ENCODE data around the gene ATP11A. TPM values are rescaled to one million over a fixed set of nuclear protein-coding genes. Genes with fewer than 3 reads are reported as not detected.

Gene ATP11A
- total and polyA plus RNA-seq, 10 of the 15 experiments (the other 5 are each of a cell fraction or from before 2014, with no cell fraction given): 1.4 to 69.6 (median 14.4) TPM

- TF ChIP-seq ZNF274 (IDR thresholded peaks at IDR 0.05; ENCODE audit: insufficient read depth, insufficient read length): no peak
Measured at GRCh38 chr13:112900226-112900600, 210.4 kb downstream of the ATP11A start (continued).

- ATAC-seq (no peak), FAIRE-seq (no peak), DNase-seq (ENCODE audit: low read depth, low spot score) (no peak)
- H3K9me3 ChIP-seq (replicated peaks; ENCODE audit: control insufficient read depth, insufficient read depth, low read length): no peaks in the 10 kb centered on the region; the same call in 2 of the 3 replicates
- no peak overlapping the region for H2AFZ ChIP-seq (ENCODE audit: control insufficient read depth, low read depth, low read length)
- ChIA-PET POLR2A (no interaction called here), RAD21 (ENCODE audit: unreplicated experiment) (no interaction called here), CTCF (no interaction called here), SMC1A (ENCODE audit: uncharacterized antibody, unreplicated experiment) (no interaction called here)
- H3K27me3 ChIP-seq (replicated peaks in 1 of 2; ENCODE audit: control insufficient read depth in 2 of 2, insufficient read depth in 2 of 2, low read length in 1 of 2): no peaks in the 10 kb centered on the region; a peak in 2 of 4 replicates
- 14% methylated on average over 8 of the region's 8 CpGs for WGBS (ENCODE audit: insufficient coverage, insufficient replicate concordance, low lambda C conversion rate, missing lambda C conversion rate)
- H4K20me1 ChIP-seq (ENCODE audit: control insufficient read depth, insufficient read depth): no peaks in the 10 kb centered on the region
- H3K79me2 ChIP-seq (ENCODE audit: control insufficient read depth, insufficient read depth, low read length): no peaks in the 10 kb centered on the region
- no peak overlapping the region for H3K4me3 ChIP-seq
- no peak overlapping the region for H3K9ac ChIP-seq (ENCODE audit: control insufficient read depth, insufficient read depth, low read length)
- intact Hi-C loops (cut with micrococcal nuclease; ENCODE audit: unreplicated experiment): no loop called here
- TF ChIP-seq ASH2L (IDR thresholded peaks at IDR 0.05; ENCODE audit: borderline replicate concordance, low read depth) (no peak), MXI1 (IDR thresholded peaks at IDR 0.05; ENCODE audit: low read depth, low read length) (no peak), WRNIP1 (IDR thresholded peaks at IDR 0.05; ENCODE audit: borderline replicate concordance, low read depth, low read length) (no peak), RBBP5 (conservative IDR thresholded peaks at IDR 0.05) (no peak), MYC (IDR thresholded peaks at IDR 0.05; ENCODE audit: insufficient read depth, insufficient read length, insufficient replicate concordance, low read length, severe bottlenecking) (no peak), KAT2A (conservative IDR thresholded peaks at IDR 0.05; ENCODE audit: control insufficient read depth, low read depth, low read length) (no peak), SREBF2 (IDR thresholded peaks at IDR 0.05; ENCODE audit: low read length) (no peak), NR2C1 (IDR thresholded peaks at IDR 0.05) (no peak), ELK1 (IDR thresholded peaks at IDR 0.05; ENCODE audit: low read depth, low read length) (no peak), POLR2AphosphoS2 (IDR thresholded peaks at IDR 0.05; ENCODE audit: low read depth, low read length) (no peak), ZBTB11 (CRISPR knock-in tag; IDR thresholded peaks at IDR 0.05) (no peak), ETV6 (conservative IDR thresholded peaks at IDR 0.05 in 1 of 2, IDR thresholded peaks at IDR 0.05 in 1 of 2; ENCODE audit: borderline replicate concordance in 1 of 2, low read depth in 1 of 2) (no peak)
- H3K27ac ChIP-seq (ENCODE audit: control insufficient read depth, insufficient read depth): no peak overlapping the region
- no peaks in the 10 kb centered on the region for H3K36me3 ChIP-seq (ENCODE audit: control insufficient read depth in 2 of 2, insufficient read depth in 2 of 2, low read length in 1 of 2)
- in situ Hi-C loops (cut with MboI): no loop called here
- H3K4me2 ChIP-seq (ENCODE audit: control insufficient read depth, insufficient read depth): no peak overlapping the region
- no TSS peak for BruUV-seq (replicated peaks)
- no peaks in the 10 kb centered on the region for H3K4me1 ChIP-seq (ENCODE audit: control insufficient read depth, insufficient read depth, low read length)
Measured at GRCh38 chr13:112900691-112901091, 210.9 kb downstream of the ATP11A start.

Measured in GM12878 (cell line).